ENCODE data around the gene PRKAR2B. TPM values are rescaled to one million over a fixed set of nuclear protein-coding genes. Genes with fewer than 3 reads are reported as not detected.

The PRKAR2B gene
- total RNA-seq, 2 donors from 2014 or later: 12.4 to 65.7 TPM

- 43% methylated on average over 5 of the region's 5 CpGs for WGBS
- Histone ChIP-seq H3K27me3 (replicated peaks; ENCODE audit: insufficient read depth) (no peaks in the 10 kb centered on the region), H3K9me3 (no peaks in the 10 kb centered on the region), H3K4me1 (replicated peaks) (no peaks in the 10 kb centered on the region), H3K36me3 (no peaks in the 10 kb centered on the region), H3K27ac (no peak overlapping the region), H3K4me3 (no peak overlapping the region)
- no peak for DNase-seq (ENCODE audit: low spot score)
- TF ChIP-seq POLR2AphosphoS5 (IDR thresholded peaks at IDR 0.05) (no peak), POLR2A (IDR thresholded peaks at IDR 0.05) (no peak), CTCF (IDR thresholded peaks at IDR 0.05) (no peak)
- intact Hi-C loops (cut with DNase I): no loop called here
Measured at GRCh38 chr7:107113866-107114265, 69.4 kb downstream of the PRKAR2B start.

- H3K4me1 ChIP-seq (replicated peaks): no peaks in the 10 kb centered on the region
- H3K4me3 ChIP-seq: no peak overlapping the region
- H3K27me3 ChIP-seq (replicated peaks; ENCODE audit: insufficient read depth): no peaks in the 10 kb centered on the region
- no peak for DNase-seq (ENCODE audit: low spot score)
- intact Hi-C loops (cut with DNase I): no loop called here
- no peak overlapping the region for H3K27ac ChIP-seq
- WGBS: 35% methylated on average over 3 of the region's 3 CpGs
- no peaks in the 10 kb centered on the region for H3K36me3 ChIP-seq
- TF ChIP-seq POLR2A (IDR thresholded peaks at IDR 0.05): no peak
- TF ChIP-seq CTCF (IDR thresholded peaks at IDR 0.05): no peak
- TF ChIP-seq POLR2AphosphoS5 (IDR thresholded peaks at IDR 0.05): no peak
- H3K9me3 ChIP-seq: no peaks in the 10 kb centered on the region
Measured at GRCh38 chr7:107115114-107115513, 70.6 kb downstream of the PRKAR2B start.

DNA sequence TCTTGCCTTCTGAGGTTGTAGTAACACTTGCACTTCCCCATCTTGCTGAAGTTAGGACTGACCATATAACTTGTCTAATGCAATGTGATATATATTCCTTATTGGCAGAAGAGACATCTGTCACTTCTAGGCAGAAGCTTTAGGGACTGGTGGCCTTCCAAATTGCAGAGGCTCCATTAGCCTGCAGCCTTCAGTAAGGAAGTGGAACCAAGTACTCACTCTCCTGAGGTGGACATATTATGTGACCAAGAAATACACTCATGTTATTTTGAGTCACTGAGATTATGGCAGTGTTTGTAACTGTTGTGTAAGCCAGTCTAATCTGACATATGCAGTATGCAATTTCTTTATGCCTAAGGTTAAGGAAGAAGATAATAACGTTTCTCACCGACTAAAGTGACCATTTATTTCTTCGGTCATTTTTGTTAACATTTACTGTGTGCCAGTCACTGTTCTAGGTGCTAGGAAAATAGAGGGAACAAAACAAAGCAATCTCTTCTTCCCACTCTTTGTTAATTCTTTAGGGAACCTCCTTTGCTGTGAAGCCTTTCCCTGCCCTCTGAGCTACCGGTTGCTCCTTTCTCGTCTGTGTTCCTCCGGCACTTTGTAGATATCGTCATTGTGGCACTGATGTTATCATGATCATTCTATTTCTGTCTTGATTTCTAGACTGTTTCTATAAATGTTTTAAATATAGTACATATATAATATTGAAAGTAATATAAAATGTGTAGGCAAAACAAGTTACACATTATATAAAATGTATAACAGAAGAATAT is 71.4 kb downstream of the PRKAR2B start:
- TF ChIP-seq POLR2A (IDR thresholded peaks at IDR 0.05) (no peak), CTCF (IDR thresholded peaks at IDR 0.05) (no peak), POLR2AphosphoS5 (IDR thresholded peaks at IDR 0.05) (no peak)
- no peaks in the 10 kb centered on the region for H3K9me3 ChIP-seq

DNA sequence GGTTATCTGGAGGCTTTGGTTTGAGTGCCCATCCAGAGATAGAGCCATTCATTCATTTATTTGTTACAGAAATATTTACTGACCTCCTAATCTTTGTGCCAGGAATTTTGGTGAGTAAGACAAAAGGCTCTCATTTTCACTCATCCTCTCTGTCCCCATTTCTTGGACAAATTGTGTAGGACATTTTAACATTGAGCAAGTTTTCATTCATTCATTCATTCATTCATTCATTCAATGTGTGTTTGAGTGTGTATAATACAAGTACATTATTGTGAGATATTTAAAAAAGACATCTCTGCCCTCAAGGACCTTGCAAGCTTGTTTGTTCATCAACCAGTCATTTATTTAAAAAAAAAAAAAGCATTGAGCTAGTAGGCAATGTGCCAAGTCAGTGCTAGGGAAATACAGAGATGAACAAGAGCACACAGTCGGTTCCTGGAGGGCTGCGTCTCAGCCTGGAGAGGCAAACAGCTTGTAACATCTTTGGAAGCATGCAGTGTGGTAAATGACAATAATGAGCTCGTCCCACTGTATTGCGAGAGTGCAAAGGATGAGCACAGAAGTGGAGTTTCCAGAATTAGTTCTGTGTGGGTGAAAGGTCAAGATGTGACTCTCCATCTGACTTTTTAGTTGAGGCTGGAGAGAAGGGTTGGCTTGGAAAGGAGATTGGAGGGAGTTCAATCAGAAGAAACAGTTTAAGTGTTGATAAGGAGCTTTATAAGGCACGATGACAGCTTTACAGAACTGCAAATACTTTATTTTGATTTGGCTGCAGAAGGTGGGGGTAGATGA is 73.8 kb downstream of the PRKAR2B start:
- WGBS: 19% methylated on average over 5 of the region's 5 CpGs
- H3K9me3 ChIP-seq: no peaks in the 10 kb centered on the region
- H3K27ac ChIP-seq: no peak overlapping the region
- TF ChIP-seq CTCF (IDR thresholded peaks at IDR 0.05): no peak
- H3K4me1 ChIP-seq (replicated peaks): no peaks in the 10 kb centered on the region
- no peak for DNase-seq (ENCODE audit: low spot score)
- H3K36me3 ChIP-seq: no peaks in the 10 kb centered on the region
- H3K4me3 ChIP-seq: no peak overlapping the region
- intact Hi-C loops (cut with DNase I): no loop called here
- H3K27me3 ChIP-seq (replicated peaks; ENCODE audit: insufficient read depth): no peaks in the 10 kb centered on the region

More for the DNA sequence above, 71.4 kb downstream of the PRKAR2B start:
- intact Hi-C loops (cut with DNase I): no loop called here
- WGBS: 92% methylated on average over 7 of the region's 7 CpGs
- no peaks in the 10 kb centered on the region for H3K36me3 ChIP-seq
- H3K27me3 ChIP-seq (replicated peaks; ENCODE audit: insufficient read depth): no peaks in the 10 kb centered on the region
- H3K4me1 ChIP-seq (replicated peaks): no peaks in the 10 kb centered on the region
- no peak for DNase-seq (ENCODE audit: low spot score)
- H3K27ac ChIP-seq: no peak overlapping the region
- no peak overlapping the region for H3K4me3 ChIP-seq

All from prostate gland (tissue), 2 donors.